OCI-LY7 (cell line): Measurements from ENCODE around the gene RASAL1. TPM values are rescaled to one million over a fixed set of nuclear protein-coding genes. Genes with fewer than 3 reads are reported as not detected.

Source experiments
- BruUV-seq: library from RNA; stranded (reverse); fragments of 400-500 nt; replicated peaks from 2 replicates; lab custom pipeline; 2021; lab: Mats Ljungman, UMichigan
- CTCF ChIA-PET: fragments of 300-600 bp; sonication (Branson Sonifier 250); formaldehyde crosslinking; loops from one replicate; lab custom pipeline; 2022; ENCODE audit warnings: antibody characterized with exemption; ENCODE audit not compliant: unreplicated experiment; lab: Charles Lee
- POLR2A ChIA-PET: fragments of 300-600 bp; sonication (Branson Sonifier 250); formaldehyde crosslinking; loops from one replicate; lab custom pipeline; 2022; ENCODE audit warnings: antibody characterized with exemption; lab: Charles Lee
- DNase-seq: peaks from one replicate; pipeline ENCODE4 v3.0.0-alpha.2; 2015; ENCODE audit warnings: low spot score
- H2AFZ ChIP-seq: fragments of 200-600 bp; sonication (generic), shearing (Covaris generic); 2 replicates; pipeline ENCODE4 v1.6.1; 2014; ENCODE audit warnings: mild to moderate bottlenecking, antibody characterized with exemption, low read length, moderate library complexity
- H3K27ac ChIP-seq: fragments of 200-600 bp; sonication (generic); 2 replicates; pipeline ENCODE4 v1.5.1; 2014; ENCODE audit warnings: mixed run types, low read depth, mild to moderate bottlenecking, moderate library complexity, low read length, inconsistent platforms; ENCODE audit not compliant: poor library complexity, severe bottlenecking
- H3K36me3 ChIP-seq: fragments of 200-600 bp; sonication (generic); 2 replicates; pipeline ENCODE4 v1.6.1; 2014; ENCODE audit warnings: mild to moderate bottlenecking, antibody characterized with exemption, low read length, moderate library complexity, mixed read lengths; ENCODE audit not compliant: insufficient read depth
- H3K4me1 ChIP-seq: fragments of 200-600 bp; sonication (generic); 2 replicates; pipeline ENCODE4 v1.5.1; 2014; ENCODE audit warnings: mild to moderate bottlenecking, low read length; ENCODE audit not compliant: insufficient read depth, poor library complexity, severe bottlenecking
- H3K4me2 ChIP-seq: fragments of 200-600 bp; sonication (generic); 2 replicates; pipeline ENCODE4 v1.6.1; 2014; ENCODE audit warnings: mild to moderate bottlenecking, low read length
- H3K4me3 ChIP-seq: fragments of 200-600 bp; sonication (generic); 2 replicates; pipeline ENCODE4 v1.5.1; 2014; ENCODE audit warnings: mild to moderate bottlenecking, low read depth, low read length; ENCODE audit not compliant: poor library complexity, severe bottlenecking
- H3K79me2 ChIP-seq: fragments of 200-600 bp; sonication (generic); 2 replicates; pipeline ENCODE4 v1.6.1; 2016; ENCODE audit warnings: low read depth, mild to moderate bottlenecking, low read length, moderate library complexity, mixed read lengths; ENCODE audit not compliant: insufficient read depth
- H3K9me2 ChIP-seq: fragments of 200-600 bp; sonication (generic); 2 replicates; pipeline ENCODE4 v1.6.1; 2016; ENCODE audit warnings: mild to moderate bottlenecking, low read length, mixed read lengths; ENCODE audit not compliant: insufficient read depth
- H3K9me3 ChIP-seq: fragments of 200-600 bp; sonication (generic); 2 replicates; pipeline ENCODE4 v1.6.1; 2014; ENCODE audit warnings: mild to moderate bottlenecking, mixed run types, low read length, mixed read lengths
- H4K20me1 ChIP-seq: fragments of 200-600 bp; sonication (generic); 2 replicates; pipeline ENCODE4 v1.6.1; 2014; ENCODE audit warnings: mild to moderate bottlenecking, antibody characterized with exemption, low read length, moderate library complexity, mixed read lengths; ENCODE audit not compliant: insufficient read depth
- CTCF ChIP-seq: fragments of 200-600 bp; sonication (generic); conservative IDR thresholded peaks from 2 replicates; pipeline ENCODE4 v1.5.1; 2014; ENCODE audit warnings: mild to moderate bottlenecking, antibody characterized with exemption, low read length, moderate library complexity, mixed read lengths
- EZH2phosphoT487 ChIP-seq: fragments of 200-600 bp; sonication (generic); IDR thresholded peaks from 2 replicates; pipeline ENCODE4 v1.6.1; 2018; ENCODE audit warnings: low read depth, borderline replicate concordance, mild to moderate bottlenecking, mixed run types, antibody characterized with exemption, low read length, moderate library complexity, mixed read lengths
- intact Hi-C: fragments of 100-400 bp; cut with micrococcal nuclease; formaldehyde crosslinking; loops from one replicate; pipeline ENCODE4 v1.10.0; 2022; ENCODE audit not compliant: unreplicated experiment
- total RNA-seq, 2 experiments: library from RNA; depleted of rRNA in 1 of 2; stranded (reverse); fragments of >200 nt in 1 of 2; shearing (Covaris generic) in 1 of 2; gene quantifications; 2 replicates each; pipeline ENCODE4 v1.2.3, GENCODE V29; 2014 to 2022

Gene RASAL1
- total RNA-seq, 2 experiments from 2014 or later = 74.4 to 89.1 TPM

- TF ChIP-seq CTCF = no peak
- no peak for TF ChIP-seq EZH2phosphoT487
- no peak for DNase-seq
- Histone ChIP-seq H4K20me1 (no peaks in the 10 kb centered on the region), H2AFZ (no peak overlapping the region), H3K36me3 (peaks cover 95% of the 10 kb centered on the region), H3K4me3 (no peak overlapping the region), H3K79me2 (no peaks in the 10 kb centered on the region), H3K27ac (no peak overlapping the region), H3K9me2 (no peaks in the 10 kb centered on the region), H3K9me3 (no peaks in the 10 kb centered on the region), H3K4me2 (no peak overlapping the region), H3K4me1 (peaks cover 30% of the 10 kb centered on the region)
- no TSS peak for BruUV-seq
- ChIA-PET CTCF (interaction anchor here (0.6 kb wide), 1 partner anchor 63 kb away, joined by 4 read pairs; no protein-coding TSS in a partner anchor), POLR2A (no interaction called here)
- intact Hi-C loops = no loop called here
These were observed 23.3 kb downstream of the RASAL1 start for GRCh38 chr12:113112043-113112899.

GRCh38 chr12:113111247-113111646, 24.3 kb downstream of the RASAL1 start:
- Histone ChIP-seq H3K4me3 (no peak overlapping the region), H3K9me3 (no peaks in the 10 kb centered on the region), H3K4me1 (peaks cover 27% of the 10 kb centered on the region), H2AFZ (no peak overlapping the region), H3K36me3 (peaks cover 95% of the 10 kb centered on the region), H3K79me2 (no peaks in the 10 kb centered on the region), H3K4me2 (no peak overlapping the region), H4K20me1 (no peaks in the 10 kb centered on the region), H3K27ac (no peak overlapping the region), H3K9me2 (no peaks in the 10 kb centered on the region)
- DNase-seq = no peak
- intact Hi-C loops = no loop called here
- POLR2A ChIA-PET = no interaction called here
- no TSS peak for BruUV-seq
- TF ChIP-seq EZH2phosphoT487 = no peak
- TF ChIP-seq CTCF = no peak
- CTCF ChIA-PET = no interaction called here
